Fibroblast of the conjunctiva (primary cell): ENCODE results near the gene SCTR.

Experiments used
- DNase-seq: peaks from one replicate; pipeline ENCODE4 v3.0.0-alpha.2; 2010; ENCODE audit warnings: low read depth

The SCTR gene

DNA sequence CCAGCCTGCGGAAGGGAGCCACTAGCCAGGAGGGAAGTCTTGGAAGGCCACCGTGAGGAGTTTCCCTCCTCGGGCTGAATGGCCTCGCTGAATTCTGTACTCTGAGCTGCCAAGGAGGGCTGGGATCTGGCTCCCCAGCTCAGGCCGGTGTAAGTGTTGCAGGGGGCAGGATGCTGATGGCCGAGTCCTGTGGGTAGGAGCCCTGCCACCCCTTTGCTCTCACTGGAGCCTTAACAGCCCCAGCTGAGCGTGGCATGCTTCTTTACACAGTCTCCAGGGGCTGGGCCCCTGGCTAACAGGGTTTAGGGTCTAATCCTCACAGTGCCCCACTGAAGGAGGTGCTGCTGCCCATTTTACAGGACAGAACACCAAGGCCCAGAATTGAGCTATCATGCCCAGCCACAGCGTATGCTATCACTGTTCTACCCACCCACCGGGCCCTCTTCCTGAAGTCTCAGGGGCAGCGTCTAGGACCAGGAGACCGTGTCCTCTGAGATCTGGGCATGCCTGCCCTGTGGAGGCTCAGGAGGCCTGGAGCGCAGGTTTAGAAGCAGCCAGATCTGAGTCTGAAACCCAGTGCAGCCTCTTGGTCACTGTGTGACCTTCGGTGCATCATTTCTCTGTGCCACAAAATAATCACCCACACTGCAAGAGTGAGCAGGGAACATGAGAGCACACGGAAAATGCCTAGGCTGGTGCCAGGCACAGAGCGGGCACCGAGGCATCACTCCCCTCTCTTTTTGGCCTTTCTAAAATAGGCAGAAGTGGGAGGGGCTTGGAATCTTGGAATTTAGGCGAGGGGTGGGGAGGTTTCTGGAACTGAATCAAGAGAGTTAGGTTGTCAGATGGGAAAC lies 49.7 kb downstream of the SCTR start:
- DNase-seq: no peak

DNA sequence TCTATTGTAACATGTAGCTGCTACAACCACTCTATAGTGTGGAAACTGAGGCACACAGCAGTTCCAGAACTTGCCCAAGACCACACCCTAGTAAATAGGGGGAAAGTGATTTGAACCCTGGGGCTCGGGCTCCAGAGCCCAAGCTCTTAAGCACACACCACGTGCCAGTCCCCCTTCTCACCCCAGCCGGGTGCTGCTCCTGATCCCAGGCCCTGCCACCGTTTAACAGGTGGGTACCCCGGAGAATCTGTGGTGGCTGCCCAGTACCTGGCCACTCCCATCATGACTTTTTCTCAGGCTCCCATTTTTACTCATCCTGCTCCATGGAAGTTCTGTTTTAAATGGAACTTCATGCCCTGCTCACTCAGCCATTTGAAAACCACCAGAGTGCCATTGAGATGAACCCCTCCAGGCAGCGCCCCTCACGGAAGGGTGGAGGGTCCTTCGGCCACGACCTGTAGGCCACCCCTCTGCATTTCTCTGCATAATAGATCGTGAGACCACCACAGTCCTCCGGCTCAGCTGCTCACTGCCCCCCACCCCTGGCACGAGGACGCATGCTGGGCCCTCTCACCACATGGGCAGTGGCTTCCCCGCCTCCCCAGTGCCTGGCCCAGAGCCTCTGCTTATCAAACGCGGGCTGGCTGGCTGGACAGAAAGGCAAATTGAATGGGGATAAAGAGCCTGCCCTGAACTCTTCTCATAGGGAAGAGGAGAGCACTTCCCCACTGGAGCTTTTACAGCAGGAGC lies 50.5 kb downstream of the SCTR start:
- DNase-seq: no peak

DNA sequence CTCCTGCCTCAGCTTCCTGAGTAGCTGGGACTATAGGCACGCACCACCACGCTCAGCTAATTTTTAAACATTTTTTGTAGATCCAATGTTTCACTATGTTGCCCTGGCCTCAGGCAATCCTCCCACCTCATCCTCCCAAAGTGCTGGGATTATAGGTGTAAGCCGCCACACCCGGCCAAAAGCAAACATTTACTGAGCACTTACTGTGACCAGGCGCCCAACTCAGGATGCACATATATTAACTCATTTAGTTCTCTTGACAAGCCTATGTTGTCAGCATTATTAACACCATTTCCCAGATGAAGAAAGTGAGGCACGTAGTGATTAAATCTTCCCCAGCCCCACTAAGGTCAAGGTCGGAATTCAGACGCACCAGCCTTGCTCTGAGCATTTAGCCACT lies 51.5 kb downstream of the SCTR start:
- DNase-seq: no peak

DNA sequence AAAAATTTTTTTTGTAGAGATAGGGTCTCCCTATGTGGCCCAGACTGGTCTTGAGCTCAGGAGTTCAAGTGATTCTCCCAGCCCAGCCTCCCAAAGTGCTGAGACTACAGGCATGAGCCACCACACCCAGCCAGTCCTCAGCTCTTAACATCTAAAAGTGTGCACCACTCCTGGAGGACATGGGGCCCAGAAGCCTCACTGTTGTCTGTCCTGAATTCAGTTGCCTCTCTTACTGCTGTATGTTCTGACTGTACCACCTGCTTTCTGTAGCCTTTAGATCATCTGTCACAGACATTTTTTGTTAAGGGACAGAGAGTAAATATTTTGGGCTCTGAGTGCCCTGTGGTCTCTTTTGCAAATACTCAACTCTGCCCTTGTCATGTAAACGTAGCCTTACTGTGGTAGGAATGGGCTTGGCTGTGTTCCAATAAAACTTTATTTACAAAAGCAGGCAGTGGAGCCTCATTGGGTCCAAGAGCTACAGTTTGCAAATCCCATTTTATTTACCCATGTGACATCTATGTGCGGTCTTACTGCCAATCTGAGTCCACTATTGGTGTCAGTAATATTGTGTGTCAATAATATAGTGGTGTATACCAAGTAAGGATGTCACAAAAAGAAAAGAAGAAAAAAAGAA lies 54.5 kb downstream of the SCTR start:
- no peak for DNase-seq

DNA sequence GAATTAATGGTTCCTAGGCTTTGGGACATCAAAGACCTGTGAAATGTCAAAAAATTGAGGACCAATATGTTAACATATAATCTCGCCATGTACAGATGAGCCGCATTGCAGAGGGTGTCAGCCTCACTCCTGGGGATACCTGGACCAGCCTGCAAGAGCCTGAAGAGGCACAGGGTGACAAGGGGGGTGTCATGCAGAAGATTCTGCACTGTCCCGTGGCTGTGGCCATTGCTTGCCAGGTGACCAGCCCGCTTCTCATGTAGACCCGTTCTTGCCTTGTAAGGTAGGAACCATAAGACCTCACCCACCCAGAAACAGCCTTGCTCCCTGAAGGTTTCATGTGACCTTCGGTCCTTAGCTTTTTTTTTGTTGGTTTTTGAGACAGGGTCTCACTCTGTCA lies 55.2 kb downstream of the SCTR start:
- DNase-seq: no peak

DNA sequence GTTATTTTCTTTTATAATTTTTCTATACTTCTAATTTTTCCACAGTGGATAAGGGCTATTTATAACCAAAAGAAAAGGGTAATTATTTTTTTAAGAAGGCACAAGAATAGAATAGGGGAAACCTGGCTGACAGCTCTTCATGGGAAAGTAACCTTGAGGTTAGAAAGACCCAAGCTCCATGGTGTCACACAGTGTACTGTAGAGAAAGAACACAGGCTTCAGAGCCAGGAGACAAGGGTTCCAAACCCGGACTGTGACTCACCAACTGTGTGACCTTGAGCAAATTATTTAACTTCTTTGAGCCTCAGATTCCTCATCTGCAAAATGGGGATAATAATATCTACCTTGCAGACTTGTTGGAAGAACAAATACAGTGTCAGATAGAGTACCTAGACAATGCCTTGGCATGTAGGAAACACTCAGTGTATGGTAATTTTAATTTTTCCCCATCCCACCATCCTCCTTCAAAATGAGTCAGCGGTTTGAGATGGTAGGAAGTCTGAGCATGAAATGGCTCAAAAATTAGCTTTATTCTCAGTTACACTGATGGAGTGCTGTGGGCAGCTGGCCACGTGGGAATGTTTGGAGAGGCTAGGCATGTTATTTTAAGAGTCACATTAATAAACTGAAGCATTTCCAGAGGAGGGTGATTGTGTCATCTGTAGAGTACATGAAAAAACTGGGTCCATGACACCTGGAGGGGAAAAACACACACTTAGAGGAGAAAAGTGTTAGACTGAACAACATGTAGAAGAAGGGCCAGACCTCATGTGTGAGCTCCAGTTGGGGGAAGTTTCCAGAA lies 55.9 kb downstream of the SCTR start:
- DNase-seq: no peak

DNA sequence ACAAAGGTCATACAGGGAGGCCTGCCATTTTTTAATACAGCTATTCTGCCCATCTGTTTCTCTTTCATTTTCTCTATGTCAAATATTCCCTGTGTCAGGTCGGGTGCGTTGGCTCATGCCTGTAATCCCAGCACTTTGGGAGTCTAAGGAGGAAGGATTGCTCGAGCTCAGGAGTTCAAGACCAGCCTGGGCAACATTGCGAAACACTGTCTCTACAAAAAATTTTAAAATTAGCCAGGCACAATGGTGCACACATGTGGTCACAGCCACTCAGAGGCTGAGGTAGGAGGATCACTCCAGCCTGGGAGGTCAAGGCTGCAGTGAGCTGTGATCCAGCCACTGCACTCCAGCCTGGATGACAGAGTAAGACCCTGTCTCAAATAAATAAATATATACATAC lies 57.9 kb downstream of the SCTR start:
- DNase-seq: no peak

DNA sequence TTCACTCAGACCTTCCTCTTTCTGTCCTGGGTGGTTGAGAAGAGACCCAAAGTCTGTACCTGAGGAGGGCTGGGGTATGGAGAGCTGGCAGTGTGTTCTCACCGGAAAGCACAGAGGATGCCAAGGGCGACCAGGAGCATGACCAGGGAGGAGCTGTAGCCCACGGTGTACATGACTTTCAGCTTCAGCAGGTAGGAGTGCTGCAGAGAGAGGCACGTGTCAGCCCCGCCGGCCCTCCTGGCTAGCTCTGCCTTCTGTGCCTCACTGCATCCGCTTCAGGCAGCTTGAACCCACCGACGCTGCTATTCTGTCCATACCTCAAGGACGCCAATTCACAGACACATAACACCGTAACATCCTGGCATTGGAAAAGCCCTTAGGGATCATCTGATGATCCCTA lies 58.6 kb downstream of the SCTR start:
- no peak for DNase-seq

DNA sequence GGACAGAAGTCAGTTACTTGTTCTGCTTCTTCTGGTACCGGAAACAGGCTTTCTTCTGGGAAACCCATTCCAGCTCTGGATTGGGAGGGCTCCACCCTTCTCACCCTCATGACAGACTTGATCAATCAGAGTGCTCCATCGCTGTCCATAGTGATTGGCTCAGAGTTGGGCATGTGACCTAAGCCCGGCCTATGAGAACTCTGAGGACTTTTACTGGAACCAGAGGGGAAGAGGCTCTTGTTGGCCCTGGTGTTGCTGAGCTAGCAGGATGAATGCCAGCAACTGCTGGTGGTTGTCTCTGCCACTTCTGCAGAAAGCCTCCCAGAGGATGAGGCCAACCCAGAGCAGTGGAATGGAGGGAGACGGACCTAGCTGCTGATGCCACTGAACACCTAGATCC lies 59.3 kb downstream of the SCTR start:
- no peak for DNase-seq

DNA sequence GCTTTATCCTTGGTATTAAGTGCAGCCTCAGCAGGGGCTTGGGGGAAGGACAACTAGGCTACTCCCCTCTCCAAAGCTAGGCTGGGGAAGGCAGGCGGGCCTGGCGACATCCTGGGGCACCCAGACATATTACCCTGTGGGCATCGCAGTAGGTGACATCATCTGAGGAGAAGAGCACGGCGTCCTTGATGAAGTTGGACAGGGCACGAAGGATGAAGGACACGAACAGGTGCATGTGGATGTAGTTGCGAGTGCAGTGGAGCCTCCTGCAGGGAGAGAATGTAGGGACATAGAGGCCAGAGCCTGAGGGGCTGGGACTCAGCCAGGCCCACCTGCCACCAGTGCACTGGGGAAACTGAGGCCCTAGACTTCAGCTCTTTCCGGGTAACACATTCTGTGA lies 60.3 kb downstream of the SCTR start:
- DNase-seq: no peak

DNA sequence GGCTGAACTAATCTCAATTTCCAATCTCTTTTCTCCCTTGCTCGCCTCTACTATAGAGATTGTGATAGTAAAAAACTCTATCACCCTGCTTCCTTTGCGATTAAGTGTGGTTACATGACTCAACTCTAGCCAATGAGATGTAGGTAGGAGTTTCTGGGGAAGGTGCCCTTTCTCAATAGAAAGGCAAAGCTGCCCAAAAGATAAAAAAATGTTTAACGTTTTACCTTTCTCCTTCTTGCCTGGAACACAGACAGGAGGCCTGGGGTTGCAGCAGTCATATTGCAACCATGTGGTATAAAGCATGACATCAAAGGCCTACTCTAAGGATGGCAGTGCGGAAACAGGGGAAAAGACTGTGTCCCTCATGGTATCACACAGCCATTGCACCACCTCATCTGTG lies 61.1 kb downstream of the SCTR start:
- no peak for DNase-seq

DNA sequence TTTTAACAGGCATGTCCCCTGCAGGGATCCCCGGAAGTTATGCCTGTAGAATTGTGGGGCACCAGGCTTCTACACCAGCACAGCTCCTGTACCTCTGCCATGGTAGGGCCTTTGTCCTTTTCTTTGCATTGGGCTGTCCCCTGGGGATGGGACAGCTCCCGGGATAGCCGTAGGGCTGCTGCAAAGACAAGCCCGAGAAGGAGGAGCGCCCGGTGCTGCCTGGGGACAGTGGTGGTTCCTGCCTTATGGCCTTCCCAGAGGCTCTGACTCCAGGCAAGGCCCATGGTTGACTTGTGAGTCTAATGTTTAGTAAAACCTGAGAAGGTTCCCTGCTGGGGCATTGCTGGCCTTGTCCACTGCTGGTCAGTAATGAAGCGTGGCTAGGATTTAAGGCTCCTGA lies 61.7 kb downstream of the SCTR start:
- DNase-seq: no peak

DNA sequence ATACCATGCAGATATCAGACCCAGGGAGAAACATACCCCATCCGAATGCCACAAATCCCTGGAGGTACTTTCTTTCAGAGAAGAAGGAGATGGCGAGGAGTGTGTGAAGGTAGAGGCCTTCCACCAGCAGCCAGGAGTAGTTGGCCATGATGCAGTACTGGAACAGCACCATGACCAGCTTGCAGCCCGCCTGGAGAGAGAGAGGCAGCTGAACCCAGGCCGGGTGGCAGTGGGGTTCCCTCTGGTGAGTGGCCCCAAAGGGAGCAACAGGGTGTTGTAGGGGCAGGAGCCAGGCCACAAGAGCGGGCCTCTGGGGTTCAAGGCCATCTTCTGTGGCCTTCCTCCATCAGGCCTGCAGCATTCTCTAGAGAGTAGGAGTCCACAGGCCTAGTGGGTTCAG lies 62.5 kb downstream of the SCTR start:
- DNase-seq: no peak

DNA sequence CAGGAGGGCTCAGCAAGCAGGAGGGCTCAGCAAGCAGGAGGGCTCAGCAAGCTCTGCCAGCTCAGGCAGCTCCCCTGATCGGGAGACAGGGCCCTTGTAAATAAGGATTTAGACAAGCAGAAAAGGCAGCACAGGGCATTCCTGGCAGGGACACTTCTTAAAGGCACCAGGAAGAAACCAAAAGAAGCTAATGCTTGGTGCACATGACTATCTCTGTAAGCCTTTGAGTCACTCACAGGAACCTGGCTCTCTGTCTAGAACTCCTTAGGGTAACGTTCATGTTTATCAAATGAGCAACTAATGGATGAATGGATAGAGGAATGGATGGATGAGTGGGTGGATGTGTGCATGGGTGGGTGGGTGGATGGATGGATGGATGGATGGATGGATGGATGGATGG lies 64.2 kb downstream of the SCTR start:
- no peak for DNase-seq

DNA sequence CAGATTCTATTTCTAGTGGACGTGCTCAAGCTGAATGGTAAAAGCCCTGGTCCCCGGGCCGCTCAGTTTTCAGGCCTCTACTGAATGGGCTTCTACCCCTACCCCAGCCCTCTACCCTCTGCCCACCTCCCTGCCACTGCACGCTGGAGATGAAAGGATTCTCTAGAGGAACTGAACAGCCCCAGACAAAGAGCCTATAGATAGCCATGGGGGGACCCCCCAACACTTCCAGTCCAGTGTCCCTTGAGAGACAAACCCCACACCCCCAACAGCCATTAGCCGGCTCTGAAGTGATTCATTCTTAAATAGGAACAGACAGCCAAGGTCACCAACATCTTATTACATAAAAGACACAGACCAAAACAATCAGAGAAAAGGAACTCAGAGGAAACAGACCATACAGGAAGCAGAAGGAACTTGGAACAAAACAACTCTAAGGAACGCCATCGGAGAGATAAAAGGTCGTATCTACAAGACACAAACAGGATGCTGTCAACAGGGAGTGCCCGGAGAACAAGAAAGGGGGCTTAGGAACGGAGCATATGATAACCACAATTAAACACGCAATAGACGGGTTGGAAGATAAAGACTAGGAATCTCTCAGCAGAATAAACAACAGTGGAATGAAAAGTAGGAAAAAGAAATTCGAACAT lies 69.1 kb downstream of the SCTR start:
- no peak for DNase-seq

DNA sequence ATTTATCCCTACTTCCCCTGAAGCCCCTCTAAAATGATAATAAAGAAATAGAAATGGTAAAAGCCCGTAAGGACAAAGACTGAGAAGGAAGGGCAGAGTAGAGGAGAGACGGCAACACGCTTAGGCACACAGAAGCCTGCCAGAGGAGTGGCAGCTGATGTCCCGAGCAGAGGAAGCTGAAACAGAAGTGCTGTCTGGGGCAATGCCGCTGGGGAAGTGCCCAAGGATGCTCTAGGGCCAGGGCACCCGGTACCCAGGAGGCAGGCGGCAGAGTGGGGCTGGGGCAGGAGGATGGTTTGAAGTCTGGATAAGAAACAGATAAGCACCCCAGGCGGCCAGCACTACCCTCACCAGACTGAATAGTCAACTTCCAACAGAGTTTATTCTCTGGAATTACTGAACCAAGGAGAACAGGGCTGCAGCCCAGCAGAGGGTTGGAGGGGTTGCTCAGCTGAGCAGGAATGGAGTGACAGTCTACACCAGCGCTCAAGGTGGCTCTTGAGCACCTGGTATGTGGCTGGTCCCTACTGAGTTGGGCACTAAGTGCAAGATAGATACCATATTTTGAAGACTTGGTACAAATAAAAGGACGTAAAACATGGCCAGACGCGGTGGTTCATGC lies 70.2 kb downstream of the SCTR start:
- DNase-seq: no peak

DNA sequence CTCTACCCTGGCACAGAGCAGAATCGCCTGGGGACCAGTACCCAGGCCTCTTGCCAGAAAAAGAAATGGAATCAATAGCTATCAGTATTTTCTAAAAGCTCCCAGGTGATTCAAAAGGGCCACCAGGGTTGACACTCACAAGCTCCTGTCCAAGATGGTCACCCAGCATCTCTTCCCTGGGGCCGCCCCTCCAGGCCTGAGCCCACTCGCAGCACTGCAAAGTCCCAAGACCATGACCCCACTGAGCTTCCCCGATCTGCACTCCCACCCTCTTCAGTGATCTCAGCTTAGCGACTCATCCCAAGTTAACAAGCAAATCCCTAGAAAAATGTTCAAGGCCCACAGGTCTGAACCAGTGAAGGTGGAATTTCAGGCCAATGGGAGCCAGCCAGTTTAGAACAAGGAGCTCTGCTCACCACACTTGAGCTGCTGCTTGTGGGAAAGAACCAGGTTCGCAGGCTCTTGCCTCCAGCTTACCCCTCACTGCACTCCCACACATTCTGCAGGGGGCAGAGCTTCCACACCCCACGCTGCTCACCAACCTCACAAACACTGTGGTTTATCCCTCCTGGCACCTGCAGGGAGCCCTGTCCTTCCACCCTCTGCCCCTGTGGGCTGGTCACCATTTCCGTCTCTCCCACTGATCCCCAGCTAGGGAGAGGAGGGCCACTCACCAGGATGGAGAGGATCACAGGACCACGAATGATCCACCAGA lies 72.8 kb downstream of the SCTR start:
- no peak for DNase-seq

DNA sequence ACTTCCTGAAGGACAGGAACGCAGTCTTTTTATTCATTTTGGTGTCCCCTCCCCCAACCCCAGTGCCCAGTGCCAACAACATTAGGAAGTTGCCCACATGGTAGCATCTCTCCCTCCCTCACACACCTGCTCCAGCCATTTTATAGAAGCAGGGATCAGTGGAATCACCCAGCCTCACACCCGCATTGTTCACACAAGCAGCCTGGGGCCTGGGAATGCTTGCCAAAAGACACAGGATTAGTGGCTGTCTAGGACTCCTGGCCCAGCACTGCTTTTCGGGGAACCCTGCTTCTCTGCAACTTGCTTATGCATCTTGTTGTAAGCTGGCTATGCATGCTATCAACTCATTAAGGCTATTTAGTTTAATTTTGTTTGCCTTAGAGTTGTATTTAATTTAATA lies 74.8 kb downstream of the SCTR start:
- DNase-seq: no peak

DNA sequence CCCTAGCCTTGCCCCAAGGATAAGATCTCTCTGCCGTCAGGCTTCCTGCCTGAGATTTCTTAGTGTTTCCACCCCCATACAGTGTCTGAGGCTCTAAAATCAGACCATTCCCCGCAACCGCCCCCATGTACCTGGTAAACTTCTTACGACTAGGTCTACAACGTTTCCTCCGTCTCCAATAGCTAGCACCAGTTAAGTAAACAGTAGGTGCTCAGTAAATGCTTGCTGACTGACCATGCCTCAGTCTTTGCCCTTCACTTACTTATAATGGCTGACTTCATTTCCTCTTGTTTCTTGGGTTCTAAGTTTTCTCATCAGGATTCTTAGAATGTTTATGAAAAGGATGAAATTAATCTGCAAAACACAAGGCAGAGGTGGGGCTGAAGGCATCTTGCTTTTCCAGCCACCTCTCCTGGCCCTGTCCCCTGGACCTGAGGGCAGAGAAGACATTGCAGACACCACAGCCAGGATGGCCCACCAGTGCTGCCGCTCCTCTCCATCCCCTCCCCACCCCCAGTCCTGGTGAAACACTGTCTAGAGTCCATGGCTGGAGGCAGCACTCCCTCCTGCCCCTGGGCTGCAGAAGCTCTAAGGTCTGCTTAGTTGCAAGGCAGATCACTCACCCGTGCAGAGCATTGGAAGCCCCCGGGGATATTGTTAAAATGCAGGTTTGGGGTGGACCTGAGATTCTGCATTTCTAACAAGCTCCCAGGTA lies 75.7 kb downstream of the SCTR start:
- no peak for DNase-seq

DNA sequence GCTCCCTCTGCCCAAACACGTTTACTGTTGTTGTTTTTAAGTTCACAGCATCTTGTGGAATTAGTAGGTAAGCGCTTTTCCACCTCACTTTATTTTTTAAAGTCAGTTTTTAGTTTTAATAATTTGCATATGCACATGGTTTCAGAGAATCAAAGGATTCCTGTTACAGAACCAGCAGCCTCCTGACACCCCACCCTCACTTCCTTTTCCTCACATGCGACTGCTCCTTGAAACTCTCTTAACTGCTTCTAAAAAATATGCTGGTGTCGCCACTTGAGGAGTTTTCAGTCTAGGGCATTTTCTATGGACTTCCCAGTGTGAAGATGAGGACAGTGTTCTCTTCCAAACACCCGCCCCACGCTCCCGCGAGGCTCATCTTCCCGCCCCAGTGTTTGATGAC lies 78.2 kb downstream of the SCTR start:
- no peak for DNase-seq
